ENCODE results near the gene AHDC1.

AHDC1 gene

DNA sequence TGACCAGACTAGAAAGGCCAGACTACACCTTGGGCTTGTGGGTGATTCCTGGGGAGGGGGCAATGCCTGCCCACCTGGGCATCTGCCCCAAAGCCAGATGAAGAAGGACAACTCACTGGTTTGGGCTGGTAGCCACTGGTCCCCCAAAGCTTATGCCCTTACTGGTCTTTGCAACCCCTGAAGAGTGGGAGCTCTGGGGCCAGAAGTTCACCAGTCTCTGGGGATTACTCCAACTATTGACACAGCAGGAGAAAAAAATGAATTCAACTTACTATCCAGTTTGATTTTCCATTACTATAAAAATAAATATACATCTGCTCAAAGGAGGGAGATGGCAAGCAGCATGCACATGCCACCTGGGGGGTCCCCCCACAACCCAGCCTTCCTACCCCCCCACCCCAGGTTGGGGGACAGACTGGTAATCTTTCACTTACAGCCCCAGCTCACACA, 2.6 kb downstream of the AHDC1 start:
- no peaks in the 10 kb centered on the region for H3K27me3 Mint-ChIP-seq (ENCODE audit: low read depth)
- H3K27ac Mint-ChIP-seq = peak overlapping the region; percentile 6
- H3K4me3 Mint-ChIP-seq = peak overlapping the region; percentile 65
- H3K9me3 Mint-ChIP-seq = no peaks in the 10 kb centered on the region
- H3K36me3 Mint-ChIP-seq (ENCODE audit: low read depth) = peaks cover 4% of the 10 kb centered on the region
- H3K4me1 Mint-ChIP-seq (ENCODE audit: low read depth) = peaks cover 34% of the 10 kb centered on the region

GRCh38 chr1:27600498-27601175, 3.3 kb downstream of the AHDC1 start:
- Mint-ChIP-seq H3K36me3 (ENCODE audit: low read depth) (peaks cover 4% of the 10 kb centered on the region), H3K4me1 (ENCODE audit: low read depth) (peaks cover 30% of the 10 kb centered on the region), H3K27me3 (ENCODE audit: low read depth) (no peaks in the 10 kb centered on the region)

DNA sequence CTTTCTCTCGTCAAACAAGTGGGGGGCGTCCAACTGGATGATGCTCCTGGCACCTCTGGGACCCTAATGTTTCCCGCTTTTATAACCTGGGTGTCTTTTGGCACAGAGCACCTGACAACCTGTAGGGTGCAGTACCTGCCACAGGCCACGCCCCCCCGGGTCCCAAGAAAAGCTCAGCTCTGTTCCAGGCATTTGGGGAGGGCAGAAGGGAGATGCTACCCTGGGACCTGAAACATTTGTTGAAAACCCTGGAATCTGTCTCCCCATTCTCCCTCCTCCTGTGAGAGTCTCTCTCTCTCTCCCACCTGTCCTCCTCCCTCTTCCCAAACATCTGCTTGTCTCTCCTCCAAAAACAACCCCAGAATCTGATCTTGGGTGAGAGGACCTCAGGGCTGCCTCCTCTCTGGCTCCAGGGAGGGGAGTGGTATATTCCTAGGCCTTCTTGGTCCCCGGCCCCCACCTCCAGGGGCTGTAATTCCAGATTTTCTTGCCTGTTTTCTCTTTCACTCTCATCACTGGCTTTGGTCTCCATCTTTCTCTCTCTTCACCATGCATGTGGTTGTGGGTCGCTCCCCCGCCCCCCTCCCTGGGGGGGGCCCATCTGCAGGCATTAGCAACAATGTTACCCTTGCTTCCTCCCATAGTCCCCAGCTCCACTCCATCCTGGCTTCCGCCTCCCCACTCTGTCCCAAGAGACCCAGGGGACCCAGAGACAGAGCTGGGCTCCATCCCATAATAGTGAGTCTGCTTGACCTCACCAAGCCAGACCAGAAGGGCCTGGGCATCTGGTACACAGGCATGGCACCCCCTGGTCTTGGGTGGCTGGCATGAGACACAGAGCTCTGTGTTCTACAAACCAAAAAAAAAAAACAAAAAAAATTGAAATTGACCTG, 4.1 kb downstream of the AHDC1 start:
- no peaks in the 10 kb centered on the region for H3K27me3 Mint-ChIP-seq (ENCODE audit: low read depth)
- peaks cover 30% of the 10 kb centered on the region for H3K4me1 Mint-ChIP-seq (ENCODE audit: low read depth)
- H3K36me3 Mint-ChIP-seq (ENCODE audit: low read depth) = peaks cover 4% of the 10 kb centered on the region
- no peaks in the 10 kb centered on the region for H3K9me3 Mint-ChIP-seq
- H3K4me3 Mint-ChIP-seq = peak overlapping the region; percentile 22
- peak overlapping the region; percentile 16 for H3K27ac Mint-ChIP-seq

More at GRCh38 chr1:27600498-27601175, 3.3 kb downstream of the AHDC1 start:
- peak overlapping the region; percentile 6 for H3K27ac Mint-ChIP-seq
- H3K4me3 Mint-ChIP-seq = peak overlapping the region; percentile 19
- H3K9me3 Mint-ChIP-seq = no peaks in the 10 kb centered on the region

- H3K27me3 Mint-ChIP-seq (ENCODE audit: low read depth) = no peaks in the 10 kb centered on the region
- no peaks in the 10 kb centered on the region for H3K9me3 Mint-ChIP-seq
- peaks cover 4% of the 10 kb centered on the region for H3K36me3 Mint-ChIP-seq (ENCODE audit: low read depth)
- H3K4me3 Mint-ChIP-seq = peak overlapping the region; percentile 50
- H3K27ac Mint-ChIP-seq = peak overlapping the region; percentile 16
- H3K4me1 Mint-ChIP-seq (ENCODE audit: low read depth) = peaks cover 30% of the 10 kb centered on the region
These were observed 4.9 kb downstream of the AHDC1 start for GRCh38 chr1:27598902-27599528.

- H3K27ac Mint-ChIP-seq = no peak overlapping the region
- H3K4me1 Mint-ChIP-seq (ENCODE audit: low read depth) = peaks cover 30% of the 10 kb centered on the region
- H3K36me3 Mint-ChIP-seq (ENCODE audit: low read depth) = peaks cover 4% of the 10 kb centered on the region
- no peaks in the 10 kb centered on the region for H3K27me3 Mint-ChIP-seq (ENCODE audit: low read depth)
- H3K4me3 Mint-ChIP-seq = no peak overlapping the region
- no peaks in the 10 kb centered on the region for H3K9me3 Mint-ChIP-seq
These were observed 5.7 kb downstream of the AHDC1 start for GRCh38 chr1:27598295-27598687.

GRCh38 chr1:27597516-27598294, 6.2 kb downstream of the AHDC1 start:
- H3K4me1 Mint-ChIP-seq (ENCODE audit: low read depth) = peaks cover 30% of the 10 kb centered on the region
- H3K27ac Mint-ChIP-seq = peak overlapping the region; percentile 78
- H3K27me3 Mint-ChIP-seq (ENCODE audit: low read depth) = no peaks in the 10 kb centered on the region
- H3K9me3 Mint-ChIP-seq = no peaks in the 10 kb centered on the region
- peaks cover 4% of the 10 kb centered on the region for H3K36me3 Mint-ChIP-seq (ENCODE audit: low read depth)
- peak overlapping the region; percentile 59 for H3K4me3 Mint-ChIP-seq

- Mint-ChIP-seq H3K27me3 (ENCODE audit: low read depth) (no peaks in the 10 kb centered on the region), H3K27ac (no peak overlapping the region), H3K9me3 (no peaks in the 10 kb centered on the region), H3K4me3 (no peak overlapping the region), H3K4me1 (ENCODE audit: low read depth) (peaks cover 26% of the 10 kb centered on the region), H3K36me3 (ENCODE audit: low read depth) (peaks cover 4% of the 10 kb centered on the region)
These were observed 7.0 kb downstream of the AHDC1 start for GRCh38 chr1:27596986-27597385.

DNA sequence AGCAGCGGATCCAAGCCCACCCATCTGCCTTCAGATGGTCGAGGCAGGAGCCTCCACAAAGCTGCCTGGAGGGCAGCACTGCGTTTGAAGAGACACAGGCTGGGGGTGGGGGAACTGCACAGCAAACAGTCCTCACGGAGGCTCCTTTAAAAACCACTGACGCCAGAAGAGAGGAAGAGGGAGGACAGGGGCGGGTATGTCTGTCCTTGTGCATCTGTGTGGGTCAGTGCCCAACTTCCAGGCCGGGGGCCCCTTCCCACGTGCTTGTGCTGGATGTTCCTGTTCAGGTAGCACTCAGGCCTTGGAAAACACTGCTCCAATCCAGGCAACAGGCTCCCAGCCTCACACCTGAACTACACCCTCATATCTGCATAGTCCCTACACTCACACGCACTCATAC, 7.7 kb downstream of the AHDC1 start:
- no peaks in the 10 kb centered on the region for H3K9me3 Mint-ChIP-seq
- H3K36me3 Mint-ChIP-seq (ENCODE audit: low read depth) = peaks cover 4% of the 10 kb centered on the region
- peaks cover 22% of the 10 kb centered on the region for H3K4me1 Mint-ChIP-seq (ENCODE audit: low read depth)
- H3K27me3 Mint-ChIP-seq (ENCODE audit: low read depth) = no peaks in the 10 kb centered on the region
- H3K4me3 Mint-ChIP-seq = no peak overlapping the region
- H3K27ac Mint-ChIP-seq = no peak overlapping the region

DNA sequence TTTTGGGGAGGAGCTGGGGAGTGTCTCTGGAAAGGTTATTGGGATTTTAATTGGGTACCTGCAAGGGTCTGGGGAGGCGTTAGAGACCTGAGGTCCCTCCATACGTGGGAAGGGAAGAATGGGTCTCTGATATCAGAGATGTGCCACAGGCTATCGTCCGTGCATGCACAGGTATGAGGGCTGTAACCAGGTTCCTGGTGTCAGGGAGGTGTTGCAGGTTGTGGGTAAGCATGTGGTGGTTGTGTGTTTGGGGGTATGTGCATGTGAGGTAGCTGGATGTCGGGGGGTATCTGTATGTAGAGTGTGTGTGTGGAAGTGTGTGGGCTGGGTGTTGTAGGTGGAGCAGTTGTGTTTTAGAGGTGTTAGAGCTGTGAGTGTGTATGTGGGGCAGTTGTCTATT, 8.3 kb downstream of the AHDC1 start:
- Mint-ChIP-seq H3K9me3 (no peaks in the 10 kb centered on the region), H3K27me3 (ENCODE audit: low read depth) (no peaks in the 10 kb centered on the region), H3K4me3 (no peak overlapping the region), H3K27ac (no peak overlapping the region), H3K4me1 (ENCODE audit: low read depth) (peaks cover 17% of the 10 kb centered on the region), H3K36me3 (ENCODE audit: low read depth) (peaks cover 2% of the 10 kb centered on the region)

- no peaks in the 10 kb centered on the region for H3K27me3 Mint-ChIP-seq (ENCODE audit: low read depth)
- H3K9me3 Mint-ChIP-seq = no peaks in the 10 kb centered on the region
- peaks cover 2% of the 10 kb centered on the region for H3K36me3 Mint-ChIP-seq (ENCODE audit: low read depth)
- no peak overlapping the region for H3K27ac Mint-ChIP-seq
- H3K4me3 Mint-ChIP-seq = no peak overlapping the region
- peaks cover 10% of the 10 kb centered on the region for H3K4me1 Mint-ChIP-seq (ENCODE audit: low read depth)
These were observed 9.1 kb downstream of the AHDC1 start for GRCh38 chr1:27594564-27595510.

DNA sequence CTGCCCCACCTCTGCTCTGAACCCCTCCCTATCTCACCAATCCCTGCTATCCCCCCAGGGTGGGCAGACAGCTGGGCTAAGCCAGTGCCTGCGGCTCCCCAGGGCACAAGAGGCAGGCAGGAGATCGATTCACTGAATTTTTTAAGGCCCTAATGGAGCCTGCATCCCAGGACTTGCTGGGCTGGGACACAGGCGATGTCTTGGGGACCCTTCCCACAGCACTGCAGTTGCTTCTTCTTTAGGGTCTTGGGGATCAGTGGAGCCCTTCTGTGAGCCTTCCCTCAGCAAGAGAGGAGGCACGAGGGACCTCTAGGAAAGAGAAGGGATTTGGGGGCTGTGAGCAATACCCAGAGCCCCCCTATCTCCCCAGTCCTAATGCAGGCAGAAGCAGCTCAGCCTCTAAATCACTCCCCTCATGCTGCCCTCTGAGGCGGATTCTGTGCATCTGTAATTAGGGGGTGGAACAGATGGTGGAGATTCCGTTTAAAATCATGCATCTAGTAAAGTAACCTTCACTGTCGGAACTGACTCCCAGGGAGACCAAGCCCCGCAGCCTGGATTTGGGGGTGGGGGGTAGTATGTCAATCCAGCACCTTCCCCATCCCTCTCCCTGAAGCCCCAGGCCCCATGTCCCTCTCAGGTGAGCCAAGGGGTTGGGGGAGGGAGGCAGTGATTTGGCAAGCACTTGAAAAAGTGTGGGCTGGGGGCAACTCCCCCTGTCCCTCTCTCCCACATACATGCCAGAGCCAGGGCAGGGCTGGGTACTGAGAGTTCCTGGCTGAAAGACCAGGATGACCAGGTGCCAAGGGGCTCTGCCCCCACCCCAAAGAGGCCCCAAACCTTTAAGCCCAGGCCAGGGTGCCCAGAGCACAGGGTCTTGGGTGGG, 10.0 kb downstream of the AHDC1 start:
- Mint-ChIP-seq H3K4me3 (no peak overlapping the region), H3K27ac (no peak overlapping the region), H3K27me3 (ENCODE audit: low read depth) (no peaks in the 10 kb centered on the region), H3K36me3 (ENCODE audit: low read depth) (peaks cover 2% of the 10 kb centered on the region), H3K4me1 (ENCODE audit: low read depth) (peaks cover 4% of the 10 kb centered on the region), H3K9me3 (no peaks in the 10 kb centered on the region)

GRCh38 chr1:27592931-27593677, 10.8 kb downstream of the AHDC1 start:
- H3K9me3 Mint-ChIP-seq = no peaks in the 10 kb centered on the region
- peaks cover 2% of the 10 kb centered on the region for H3K36me3 Mint-ChIP-seq (ENCODE audit: low read depth)
- no peak overlapping the region for H3K4me3 Mint-ChIP-seq
- no peaks in the 10 kb centered on the region for H3K4me1 Mint-ChIP-seq (ENCODE audit: low read depth)
- no peaks in the 10 kb centered on the region for H3K27me3 Mint-ChIP-seq (ENCODE audit: low read depth)
- H3K27ac Mint-ChIP-seq = no peak overlapping the region

All from T-helper 1 cell treated with Interleukin-12 subunit alpha and Interleukin-12 subunit beta and Interleukin-4 antibody, amounts not matched to agents 30 μg/mL and 1 μg/mL, for 36 hours (primary cell).